ENCODE data around the gene GNB5.

- no peak for TF ChIP-seq GLIS3 (CRISPR knock-in tag; IDR thresholded peaks at IDR 0.05)
- TF ChIP-seq, protein P1, sequence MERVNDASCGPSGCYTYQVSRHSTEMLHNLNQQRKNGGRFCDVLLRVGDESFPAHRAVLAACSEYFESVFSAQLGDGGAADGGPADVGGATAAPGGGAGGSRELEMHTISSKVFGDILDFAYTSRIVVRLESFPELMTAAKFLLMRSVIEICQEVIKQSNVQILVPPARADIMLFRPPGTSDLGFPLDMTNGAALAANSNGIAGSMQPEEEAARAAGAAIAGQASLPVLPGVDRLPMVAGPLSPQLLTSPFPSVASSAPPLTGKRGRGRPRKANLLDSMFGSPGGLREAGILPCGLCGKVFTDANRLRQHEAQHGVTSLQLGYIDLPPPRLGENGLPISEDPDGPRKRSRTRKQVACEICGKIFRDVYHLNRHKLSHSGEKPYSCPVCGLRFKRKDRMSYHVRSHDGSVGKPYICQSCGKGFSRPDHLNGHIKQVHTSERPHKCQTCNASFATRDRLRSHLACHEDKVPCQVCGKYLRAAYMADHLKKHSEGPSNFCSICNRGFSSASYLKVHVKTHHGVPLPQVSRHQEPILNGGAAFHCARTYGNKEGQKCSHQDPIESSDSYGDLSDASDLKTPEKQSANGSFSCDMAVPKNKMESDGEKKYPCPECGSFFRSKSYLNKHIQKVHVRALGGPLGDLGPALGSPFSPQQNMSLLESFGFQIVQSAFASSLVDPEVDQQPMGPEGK (CRISPR knock-in tag; IDR thresholded peaks at IDR 0.05; ENCODE audit: borderline replicate concordance), result no peak
These were observed 121.6 kb downstream of the GNB5 start for GRCh38 chr15:52069559-52069958.

Data from SK-N-SH treated with all-trans-retinoic acid at 6 μM for 48 hours (cell line).